ENCODE measurements around the gene ANKHD1.

ANKHD1 gene

GRCh38 chr5:140401362-140402257, at the start of gene ANKHD1:
ANKHD1 (plus strand) TSS chr5:140401833; CDS start chr5:140401968, 135 bp downstream.
- DNase-seq, result peak; percentile 99

GRCh38 chr5:140355546-140355945, 46.1 kb upstream of the ANKHD1 start:
- no peak for DNase-seq

GRCh38 chr5:140356853-140357725, 44.5 kb upstream of the ANKHD1 start:
- no peak for DNase-seq

- DNase-seq, result peak; percentile 46
Measured at GRCh38 chr5:140357726-140358093, 43.9 kb upstream of the ANKHD1 start.

- peak; percentile 11 for DNase-seq
Measured at GRCh38 chr5:140358738-140359310, 42.8 kb upstream of the ANKHD1 start.

- DNase-seq, result no peak
Measured at GRCh38 chr5:140360101-140360500, 41.5 kb upstream of the ANKHD1 start, which contains the start of gene SLC4A9. SLC4A9 (plus strand) TSS chr5:140360194; CDS start chr5:140360237, 43 bp downstream.

- DNase-seq, result no peak
Measured at GRCh38 chr5:140360681-140361479, 40.8 kb upstream of the ANKHD1 start.

- no peak for DNase-seq
Measured at GRCh38 chr5:140361901-140362300, 39.7 kb upstream of the ANKHD1 start.

GRCh38 chr5:140362311-140362710, 39.3 kb upstream of the ANKHD1 start:
- no peak for DNase-seq

GRCh38 chr5:140362875-140363630, 38.6 kb upstream of the ANKHD1 start:
- DNase-seq, result peak; percentile 3

GRCh38 chr5:140363631-140364471, 37.8 kb upstream of the ANKHD1 start:
- no peak for DNase-seq

GRCh38 chr5:140364472-140364765, 37.2 kb upstream of the ANKHD1 start:
- no peak for DNase-seq

- no peak for DNase-seq
Measured at GRCh38 chr5:140365282-140365681, 36.4 kb upstream of the ANKHD1 start.

- DNase-seq, result no peak
Measured at GRCh38 chr5:140365941-140366340, 35.7 kb upstream of the ANKHD1 start.

GRCh38 chr5:140366589-140367255, 34.9 kb upstream of the ANKHD1 start:
- no peak for DNase-seq

GRCh38 chr5:140367256-140368013, 34.2 kb upstream of the ANKHD1 start:
- no peak for DNase-seq

- DNase-seq, result no peak
Measured at GRCh38 chr5:140371356-140372151, 30.1 kb upstream of the ANKHD1 start.

GRCh38 chr5:140372971-140373487, 28.6 kb upstream of the ANKHD1 start:
- DNase-seq, result peak; percentile 52
